GM12878 (cell line): ENCODE results near the gene NF1. TPM values are rescaled to one million over a fixed set of nuclear protein-coding genes. Genes with fewer than 3 reads are reported as not detected.

Experiments
- BCL11A ChIP-seq: IDR thresholded peaks from 2 replicates; pipeline ENCODE4 v1.6.1; 2011; ENCODE audit warnings: low read depth, low read length
- CHD1 ChIP-seq: IDR thresholded peaks from 2 replicates; pipeline ENCODE4 v1.6.1; 2012; ENCODE audit warnings: low read depth, low read length, improper control_type of control experiment
- CREB1 ChIP-seq: IDR thresholded peaks from 2 replicates; pipeline ENCODE4 v1.6.1; 2012; ENCODE audit warnings: low read depth, mild to moderate bottlenecking, inconsistent platforms
- DPF2 ChIP-seq: fragments of 450-650 bp; IDR thresholded peaks from 2 replicates; pipeline ENCODE4 v1.6.1; 2017; ENCODE audit warnings: mild to moderate bottlenecking
- EED ChIP-seq: sonication (generic); IDR thresholded peaks from 2 replicates; pipeline ENCODE4 v1.6.1; 2016; ENCODE audit warnings: antibody characterized with exemption, low read depth
- EGR1 ChIP-seq, 2 experiments: IDR thresholded peaks; 1 replicate in 1 of 2; 2 replicates in 1 of 2; pipeline ENCODE4 v1.6.1; 2011 to 2012; ENCODE audit warnings: low read depth in 2 of 2, low read length in 2 of 2, borderline replicate concordance in 1 of 2, mild to moderate bottlenecking in 1 of 2, moderate library complexity in 1 of 2
- ESRRA ChIP-seq: IDR thresholded peaks from 2 replicates; pipeline ENCODE4 v1.6.1; 2012; ENCODE audit warnings: mild to moderate bottlenecking, low read length, improper control_type of control experiment
- EZH2 ChIP-seq: IDR thresholded peaks from 2 replicates; pipeline ENCODE4 v1.6.1; 2012; ENCODE audit warnings: low read depth, mild to moderate bottlenecking, control low read depth, inconsistent platforms, low read length, borderline replicate concordance; ENCODE audit not compliant: control insufficient read depth
- MAX ChIP-seq: IDR thresholded peaks from 2 replicates; pipeline ENCODE4 v1.6.1; 2012; ENCODE audit warnings: low read depth, low read length, improper control_type of control experiment
- MYC ChIP-seq: IDR thresholded peaks from 2 replicates; pipeline ENCODE4 v1.6.1; 2011; ENCODE audit warnings: mild to moderate bottlenecking, low read length, moderate library complexity, inconsistent platforms; ENCODE audit not compliant: insufficient read depth, insufficient replicate concordance, insufficient read length, severe bottlenecking
- NFYB ChIP-seq: IDR thresholded peaks from 2 replicates; pipeline ENCODE4 v1.6.1; 2011; ENCODE audit warnings: low read depth, mild to moderate bottlenecking, low read length, improper control_type of control experiment, moderate library complexity; ENCODE audit not compliant: insufficient read depth
- NKRF ChIP-seq: fragments of 450-650 bp; conservative IDR thresholded peaks from 2 replicates; pipeline ENCODE4 v1.6.1; 2017; ENCODE audit warnings: mild to moderate bottlenecking, moderate library complexity
- SKIL ChIP-seq: fragments of 450-650 bp; IDR thresholded peaks from 2 replicates; pipeline ENCODE4 v1.6.1; 2017; ENCODE audit warnings: mild to moderate bottlenecking, low read depth, inconsistent platforms; ENCODE audit not compliant: poor library complexity, severe bottlenecking
- SPI1 ChIP-seq: IDR thresholded peaks from 2 replicates; pipeline ENCODE4 v1.6.1; 2011; ENCODE audit warnings: low read depth, mild to moderate bottlenecking, low read length, moderate library complexity, borderline replicate concordance; ENCODE audit not compliant: insufficient read depth
- TAF1 ChIP-seq: IDR thresholded peaks from 2 replicates; pipeline ENCODE4 v1.6.1; 2011; ENCODE audit warnings: mild to moderate bottlenecking, low read depth, low read length, borderline replicate concordance
- ZNF592 ChIP-seq: fragments of 450-650 bp; IDR thresholded peaks from 2 replicates; pipeline ENCODE4 v1.6.1; 2017; ENCODE audit warnings: mild to moderate bottlenecking, moderate library complexity
- ZSCAN29 ChIP-seq: fragments of 450-650 bp; IDR thresholded peaks from 2 replicates; pipeline ENCODE4 v1.6.1; 2017; ENCODE audit warnings: mild to moderate bottlenecking, moderate library complexity
- polyA plus RNA-seq, 11 experiments: library from polyadenylated mRNA; depleted of rRNA in 4 of 11; unstranded in 6 of 11; stranded (reverse) in 5 of 11; fragments of >200 nt; fragmentation: Nextera tagmentation in 4 of 11; fragmentation: Illumina TruSeq in 1 of 11; extraction: Ambion mirVana in 4 of 11; extraction: Trizol in 1 of 11; gene quantifications; 1 replicate in 1 of 11; 2 replicates in 10 of 11; pipeline versions ENCODE4 v1.2.1 to v1.2.3, GENCODE V29; 2011 to 2016; ENCODE audit warnings: inconsistent platforms in 2 of 11, missing spikeins in 2 of 11, low read depth in 1 of 11
- total RNA-seq, 4 experiments: library from RNA; depleted of rRNA in 3 of 4; stranded (reverse); fragments of >200 nt in 3 of 4; fragmentation: Illumina TruSeq in 1 of 4; extraction: Trizol in 1 of 4; gene quantifications; 2 replicates each; pipeline versions ENCODE4 v1.2.1 to v1.2.3, GENCODE V29; 2013 to 2021
- TF ChIP-seq, protein P1 (sequence below): fragments of 450-650 bp; IDR thresholded peaks from 2 replicates; pipeline ENCODE4 v1.6.1; 2016; ENCODE audit warnings: mild to moderate bottlenecking
- TF ChIP-seq, protein P2 (sequence below): IDR thresholded peaks from 2 replicates; pipeline ENCODE4 v1.6.1; 2012; ENCODE audit warnings: low read length, inconsistent platforms

The NF1 gene
- total and polyA plus RNA-seq, 10 of the 15 experiments (the other 5 are each of a cell fraction or from before 2014, with no cell fraction given): 2.5 to 31.8 (median 16.6) TPM

DNA sequence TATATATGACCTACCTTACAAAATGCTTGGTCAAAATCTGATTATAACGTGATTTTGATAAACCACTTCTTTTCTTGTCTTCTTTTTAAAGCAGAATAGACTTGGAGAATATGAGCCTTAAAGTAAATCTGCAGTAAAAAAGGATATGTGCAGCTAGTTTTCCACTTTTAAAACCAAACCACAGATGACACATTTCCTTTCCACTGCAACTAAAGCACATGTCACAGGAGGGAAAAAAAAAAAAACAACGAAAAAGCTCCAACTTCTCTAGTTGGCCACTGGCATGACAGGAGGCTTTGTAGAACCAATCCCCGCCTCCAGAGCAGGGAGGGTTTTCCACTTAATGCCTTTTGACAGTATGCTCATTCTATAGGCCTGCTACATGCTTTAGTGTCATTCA, 226.7 kb downstream of the NF1 start, which contains the start of gene EVI2A (continued):
- TF ChIP-seq CREB1 (peak; percentile 84), SPI1 (no peak), TAF1 (no peak), SKIL (peak; percentile 12), EED (peak; percentile 54; the same call in 1 of the 2 replicates), BCL11A (no peak), ZNF592 (no peak), ESRRA (no peak), NFYB (peak; percentile 71; the same call in 1 of the 2 replicates), ZSCAN29 (no peak), MAX (no peak), CHD1 (no peak), DPF2 (no peak), NKRF (no peak), EZH2 (no peak), MYC (no peak), EGR1 (IDR thresholded peaks at IDR 0.05; ENCODE audit: borderline replicate concordance in 1 of 2, low read depth in 2 of 2, low read length in 2 of 2) (no peak)
- TF ChIP-seq, protein P1, sequence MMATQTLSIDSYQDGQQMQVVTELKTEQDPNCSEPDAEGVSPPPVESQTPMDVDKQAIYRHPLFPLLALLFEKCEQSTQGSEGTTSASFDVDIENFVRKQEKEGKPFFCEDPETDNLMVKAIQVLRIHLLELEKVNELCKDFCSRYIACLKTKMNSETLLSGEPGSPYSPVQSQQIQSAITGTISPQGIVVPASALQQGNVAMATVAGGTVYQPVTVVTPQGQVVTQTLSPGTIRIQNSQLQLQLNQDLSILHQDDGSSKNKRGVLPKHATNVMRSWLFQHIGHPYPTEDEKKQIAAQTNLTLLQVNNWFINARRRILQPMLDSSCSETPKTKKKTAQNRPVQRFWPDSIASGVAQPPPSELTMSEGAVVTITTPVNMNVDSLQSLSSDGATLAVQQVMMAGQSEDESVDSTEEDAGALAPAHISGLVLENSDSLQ: peak; percentile 74
- TF ChIP-seq, protein P2, sequence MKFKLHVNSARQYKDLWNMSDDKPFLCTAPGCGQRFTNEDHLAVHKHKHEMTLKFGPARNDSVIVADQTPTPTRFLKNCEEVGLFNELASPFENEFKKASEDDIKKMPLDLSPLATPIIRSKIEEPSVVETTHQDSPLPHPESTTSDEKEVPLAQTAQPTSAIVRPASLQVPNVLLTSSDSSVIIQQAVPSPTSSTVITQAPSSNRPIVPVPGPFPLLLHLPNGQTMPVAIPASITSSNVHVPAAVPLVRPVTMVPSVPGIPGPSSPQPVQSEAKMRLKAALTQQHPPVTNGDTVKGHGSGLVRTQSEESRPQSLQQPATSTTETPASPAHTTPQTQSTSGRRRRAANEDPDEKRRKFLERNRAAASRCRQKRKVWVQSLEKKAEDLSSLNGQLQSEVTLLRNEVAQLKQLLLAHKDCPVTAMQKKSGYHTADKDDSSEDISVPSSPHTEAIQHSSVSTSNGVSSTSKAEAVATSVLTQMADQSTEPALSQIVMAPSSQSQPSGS: peak; percentile 52; the same call in 1 of the 2 replicates
